HL-60 (cell line): ENCODE results near the gene MATN3.

Experiments used
- DNase-seq, 2 experiments: peaks; one replicate each; pipeline ENCODE4 v3.0.0-alpha.2; 2010 to 2020; ENCODE audit warnings: low read depth in 1 of 2, low spot score in 1 of 2
- H3K27ac ChIP-seq: fragments of 250-450 bp; sonication (Bioruptor Pico); replicated peaks from 2 replicates; pipeline ENCODE4 v1.5.1; 2020; ENCODE audit warnings: mild to moderate bottlenecking, moderate library complexity
- H3K27me3 ChIP-seq: fragments of 250-450 bp; sonication (Bioruptor Pico); 2 replicates; pipeline ENCODE4 v1.5.1; 2021; ENCODE audit warnings: mild to moderate bottlenecking, moderate library complexity; ENCODE audit not compliant: insufficient read depth, poor library complexity, severe bottlenecking
- H3K4me3 ChIP-seq: replicated peaks from 2 replicates; pipeline ENCODE4 v1.5.1; 2011; ENCODE audit warnings: mild to moderate bottlenecking, control low read depth, low read length; ENCODE audit not compliant: insufficient read depth
- CTCF ChIP-seq: IDR thresholded peaks from one replicate; pipeline ENCODE4 v1.5.1; 2011; ENCODE audit warnings: low read length, control low read depth, inconsistent platforms; ENCODE audit not compliant: insufficient read depth
- GABPA ChIP-seq: IDR thresholded peaks from 2 replicates; pipeline ENCODE4 v1.6.1; 2012; ENCODE audit warnings: low read depth
- POLR2AphosphoS5 ChIP-seq: IDR thresholded peaks from 2 replicates; pipeline ENCODE4 v1.6.1; 2012; ENCODE audit warnings: low read depth
- REST ChIP-seq: IDR thresholded peaks from 2 replicates; pipeline ENCODE4 v1.6.1; 2012; ENCODE audit warnings: low read depth; ENCODE audit not compliant: insufficient replicate concordance
- SPI1 ChIP-seq: IDR thresholded peaks from 2 replicates; pipeline ENCODE4 v1.6.1; 2012; ENCODE audit warnings: low read depth, mild to moderate bottlenecking, borderline replicate concordance
- long read RNA-seq: library from polyadenylated mRNA; unstranded; transcript quantifications from one replicate; pipeline ENCODE4 v2.0.0, GENCODE V29; 2020

Gene MATN3, protein sequence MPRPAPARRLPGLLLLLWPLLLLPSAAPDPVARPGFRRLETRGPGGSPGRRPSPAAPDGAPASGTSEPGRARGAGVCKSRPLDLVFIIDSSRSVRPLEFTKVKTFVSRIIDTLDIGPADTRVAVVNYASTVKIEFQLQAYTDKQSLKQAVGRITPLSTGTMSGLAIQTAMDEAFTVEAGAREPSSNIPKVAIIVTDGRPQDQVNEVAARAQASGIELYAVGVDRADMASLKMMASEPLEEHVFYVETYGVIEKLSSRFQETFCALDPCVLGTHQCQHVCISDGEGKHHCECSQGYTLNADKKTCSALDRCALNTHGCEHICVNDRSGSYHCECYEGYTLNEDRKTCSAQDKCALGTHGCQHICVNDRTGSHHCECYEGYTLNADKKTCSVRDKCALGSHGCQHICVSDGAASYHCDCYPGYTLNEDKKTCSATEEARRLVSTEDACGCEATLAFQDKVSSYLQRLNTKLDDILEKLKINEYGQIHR
- long read RNA-seq, result 0 reads

- no peak for DNase-seq
- Histone ChIP-seq H3K27ac (no peak within 1 kb of the TSS), H3K27me3 (peaks cover 36% of the 10 kb centered on the region), H3K4me3 (peak within 1 kb of the TSS; percentile 28)
- no peak for TF ChIP-seq SPI1
- TF ChIP-seq REST, result no peak
- TF ChIP-seq GABPA, result no peak
- TF ChIP-seq CTCF, result no peak
- no peak for TF ChIP-seq POLR2AphosphoS5
These were observed at the start of gene MATN3 for GRCh38 chr2:20012282-20013125. Gene MATN3 (minus strand): TSS chr2:20012668. CDS start chr2:20012631, 37 bp downstream.

DNA sequence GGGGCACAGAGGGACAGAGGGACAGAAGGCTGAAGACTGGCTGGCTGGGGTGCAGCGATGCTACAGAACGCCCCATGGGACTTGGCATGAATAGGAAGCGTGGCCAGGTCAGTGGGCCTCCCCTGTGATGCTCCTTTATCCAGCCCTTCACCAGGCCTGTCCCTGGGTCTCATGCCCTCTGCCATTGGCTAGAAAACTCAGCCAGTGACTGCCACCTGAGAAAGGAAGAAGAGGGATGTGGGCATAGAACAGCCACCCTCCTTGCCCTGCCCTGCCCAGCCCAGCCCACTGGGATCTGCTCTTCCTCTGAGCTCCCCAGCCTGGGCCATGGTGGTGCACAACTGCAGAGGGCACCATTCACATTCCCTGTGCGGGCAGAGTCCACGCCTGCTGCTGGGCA lies 49.5 kb upstream of the MATN3 start:
- DNase-seq, result no peak
- Histone ChIP-seq H3K27ac (no peak overlapping the region), H3K4me3 (no peak overlapping the region), H3K27me3 (no peaks in the 10 kb centered on the region)
- TF ChIP-seq CTCF (no peak), SPI1 (no peak), GABPA (no peak), POLR2AphosphoS5 (no peak), REST (no peak)

DNA sequence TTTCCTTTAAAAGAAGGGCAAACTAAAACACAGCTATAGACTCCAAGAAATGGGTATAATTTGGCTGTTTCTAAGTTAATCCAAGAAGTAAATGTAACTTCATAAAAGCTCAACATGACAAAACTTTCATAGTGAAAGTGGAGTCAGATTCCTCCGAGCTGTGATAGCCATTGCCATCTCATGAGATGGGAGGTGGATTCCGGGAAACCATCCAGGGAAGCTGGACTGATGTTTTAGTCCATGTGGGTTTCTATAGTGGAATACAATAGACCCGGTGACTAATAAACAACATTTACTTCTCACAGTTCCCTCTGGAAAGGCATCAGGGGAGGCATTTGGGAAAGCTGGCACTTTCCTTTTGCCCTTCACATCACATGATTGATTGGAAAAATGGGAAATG lies 49.0 kb upstream of the MATN3 start:
- DNase-seq, result no peak

More for the DNA sequence above, 49.0 kb upstream of the MATN3 start:
- TF ChIP-seq POLR2AphosphoS5 (no peak), GABPA (no peak), REST (no peak), SPI1 (no peak), CTCF (no peak)
- Histone ChIP-seq H3K4me3 (no peak overlapping the region), H3K27ac (no peak overlapping the region), H3K27me3 (no peaks in the 10 kb centered on the region)
